Stimulated activated naive B cell treated with anti-CD40 and anti-IgM and Interleukin-4, amounts not matched to agents 10 μg/mL and 1 μg/mL and 100 μg/mL, for 72 hours (primary cell): ENCODE data around the gene UBC.

ENCODE experiments used
- ATAC-seq, 2 donors: fragments of 150-1000 bp; cut with Tn5 transposase; replicated peaks; 2 replicates each; pipeline ENCODE4 v1.10.0; 2021; ENCODE audit warnings: moderate library complexity in 1 of 2
- DNase-seq: peaks from one replicate; pipeline ENCODE4 v3.0.0; 2021
- H3K27ac Mint-ChIP-seq: one replicate; pipeline ENCODE4 v1.8.0; 2022; ENCODE audit warnings: mild to moderate bottlenecking, mixed read lengths
- H3K27me3 Mint-ChIP-seq, 2 donors: one replicate each; pipeline ENCODE4 v1.8.0; 2022; ENCODE audit warnings: mixed read lengths in 2 of 2
- H3K36me3 Mint-ChIP-seq, 2 donors: one replicate each; pipeline ENCODE4 v1.8.0; 2022; ENCODE audit warnings: mixed read lengths in 2 of 2, mild to moderate bottlenecking in 1 of 2
- H3K4me1 Mint-ChIP-seq, 2 donors: one replicate each; pipeline ENCODE4 v1.8.0; 2022; ENCODE audit warnings: mixed read lengths in 2 of 2, mild to moderate bottlenecking in 1 of 2
- H3K4me3 Mint-ChIP-seq, 2 donors: one replicate each; pipeline ENCODE4 v1.8.0; 2022; ENCODE audit warnings: mild to moderate bottlenecking in 2 of 2, mixed read lengths in 2 of 2, moderate library complexity in 1 of 2
- H3K9me3 Mint-ChIP-seq, 2 donors: one replicate each; pipeline ENCODE4 v1.8.0; 2022; ENCODE audit warnings: mixed read lengths in 2 of 2, mild to moderate bottlenecking in 1 of 2

The UBC gene

DNA sequence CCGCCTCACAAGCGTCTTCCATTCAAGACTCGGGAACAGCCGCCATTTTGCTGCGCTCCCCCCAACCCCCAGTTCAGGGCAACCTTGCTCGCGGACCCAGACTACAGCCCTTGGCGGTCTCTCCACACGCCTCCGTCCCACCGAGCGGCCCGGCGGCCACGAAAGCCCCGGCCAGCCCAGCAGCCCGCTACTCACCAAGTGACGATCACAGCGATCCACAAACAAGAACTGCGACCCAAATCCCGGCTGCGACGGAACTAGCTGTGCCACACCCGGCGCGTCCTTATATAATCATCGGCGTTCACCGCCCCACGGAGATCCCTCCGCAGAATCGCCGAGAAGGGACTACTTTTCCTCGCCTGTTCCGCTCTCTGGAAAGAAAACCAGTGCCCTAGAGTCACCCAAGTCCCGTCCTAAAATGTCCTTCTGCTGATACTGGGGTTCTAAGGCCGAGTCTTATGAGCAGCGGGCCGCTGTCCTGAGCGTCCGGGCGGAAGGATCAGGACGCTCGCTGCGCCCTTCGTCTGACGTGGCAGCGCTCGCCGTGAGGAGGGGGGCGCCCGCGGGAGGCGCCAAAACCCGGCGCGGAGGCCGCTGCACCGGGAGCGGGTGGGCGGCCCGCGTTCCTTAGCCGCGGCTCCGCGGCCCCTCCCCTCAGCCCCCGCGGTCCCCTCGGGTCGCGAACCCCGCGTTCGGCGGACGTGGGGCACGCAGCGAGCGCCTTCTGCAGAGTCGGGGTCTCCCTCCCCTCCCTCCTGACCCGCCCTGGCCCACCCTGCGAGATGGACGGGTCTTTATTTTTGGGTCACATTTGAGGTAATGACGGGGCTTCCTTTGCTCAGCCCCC, at the start of gene UBC:
Gene UBC, minus strand, starts transcription at position 259 of the 847 bp plus-strand sequence. CDS start 879 bp downstream, outside the sequence.
- DNase-seq, result peak; percentile 84
- H3K4me3 Mint-ChIP-seq, result peak within 1 kb of the TSS; percentile 89 to 93
- H3K27me3 Mint-ChIP-seq, result peaks cover 0 to 4% of the 10 kb centered on the region in 2 donors
- peaks cover 66 to 86% of the 10 kb centered on the region in 2 donors for H3K4me1 Mint-ChIP-seq
- H3K27ac Mint-ChIP-seq, result peak within 1 kb of the TSS; percentile 99
- H3K36me3 Mint-ChIP-seq, result peaks cover 39 to 48% of the 10 kb centered on the region in 2 donors
- peak; percentile 10 to 32 for ATAC-seq
- H3K9me3 Mint-ChIP-seq, result no peaks in the 10 kb centered on the region

DNA sequence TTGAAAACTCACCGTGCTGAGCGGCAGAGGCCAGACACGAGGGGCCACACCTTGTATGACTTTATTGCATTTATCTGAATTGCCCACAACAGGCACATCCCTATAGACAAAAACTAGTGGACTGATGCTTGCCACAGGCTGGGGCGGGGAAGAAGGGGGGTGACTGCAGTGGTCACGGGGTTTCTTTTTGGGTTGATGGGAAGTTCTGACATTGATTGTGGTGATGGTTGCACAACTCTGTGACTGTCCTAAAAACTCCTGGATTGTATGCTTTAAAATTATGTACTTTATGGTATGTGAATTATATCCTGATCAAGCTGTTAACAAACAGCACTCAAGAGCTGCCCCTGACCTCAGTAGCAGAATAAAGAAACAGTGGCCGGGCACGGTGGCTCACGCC, 48.8 kb upstream of the UBC start:
- ATAC-seq (no peak), DNase-seq (no peak)
- Mint-ChIP-seq H3K4me1 (peaks cover 4 to 8% of the 10 kb centered on the region in 2 donors), H3K27ac (peak overlapping the region; percentile 42), H3K9me3 (no peaks in the 10 kb centered on the region), H3K4me3 (no peak overlapping the region), H3K36me3 (peaks cover 64 to 72% of the 10 kb centered on the region in 2 donors), H3K27me3 (no peaks in the 10 kb centered on the region)

DNA sequence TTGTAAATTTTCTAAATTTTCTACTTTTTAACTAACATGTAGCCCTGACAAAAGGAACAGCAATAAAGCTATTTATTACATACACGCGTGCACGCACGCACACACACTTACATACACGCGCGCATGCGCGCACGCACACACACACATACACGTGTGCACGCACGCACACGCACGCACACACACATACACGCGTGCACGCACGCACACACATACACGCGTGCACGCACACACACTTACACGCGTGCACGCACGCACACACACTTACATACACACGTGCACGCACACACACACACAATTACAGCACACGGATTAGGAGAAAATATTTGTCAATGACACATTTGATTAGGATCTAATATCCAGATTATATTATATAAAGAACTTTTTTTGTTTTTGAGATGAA, 46.6 kb upstream of the UBC start:
- no peak for ATAC-seq
- H3K4me1 Mint-ChIP-seq, result peaks cover 4 to 8% of the 10 kb centered on the region in 2 donors
- H3K4me3 Mint-ChIP-seq, result no peak overlapping the region
- no peak for DNase-seq
- no peaks in the 10 kb centered on the region for H3K9me3 Mint-ChIP-seq
- H3K36me3 Mint-ChIP-seq, result peaks cover 67 to 76% of the 10 kb centered on the region in 2 donors
- no peak overlapping the region for H3K27ac Mint-ChIP-seq
- H3K27me3 Mint-ChIP-seq, result no peaks in the 10 kb centered on the region

DNA sequence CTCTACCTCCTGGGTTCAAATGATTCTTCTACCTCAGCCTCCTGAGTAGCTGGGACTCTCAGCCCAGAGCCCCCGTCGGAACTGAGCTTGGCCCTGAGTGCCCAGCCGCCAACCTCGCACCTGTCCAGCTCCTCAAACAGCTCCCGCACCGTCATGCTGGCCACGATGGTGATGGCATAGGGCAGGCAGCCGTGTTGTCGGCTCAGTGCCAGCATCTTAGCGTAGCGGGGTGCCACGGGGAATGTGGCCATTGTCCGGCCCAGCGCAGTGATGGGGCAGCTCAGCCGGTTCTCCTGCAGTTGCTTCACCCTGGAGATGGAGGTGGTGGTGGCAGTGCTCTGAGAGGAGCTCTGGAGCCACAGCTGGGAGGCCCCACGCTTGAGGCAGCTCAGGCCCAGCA, 42.1 kb upstream of the UBC start:
- H3K27ac Mint-ChIP-seq, result no peak overlapping the region
- no peak overlapping the region for H3K4me3 Mint-ChIP-seq
- H3K36me3 Mint-ChIP-seq, result peaks cover 61 to 63% of the 10 kb centered on the region in 2 donors

DNA sequence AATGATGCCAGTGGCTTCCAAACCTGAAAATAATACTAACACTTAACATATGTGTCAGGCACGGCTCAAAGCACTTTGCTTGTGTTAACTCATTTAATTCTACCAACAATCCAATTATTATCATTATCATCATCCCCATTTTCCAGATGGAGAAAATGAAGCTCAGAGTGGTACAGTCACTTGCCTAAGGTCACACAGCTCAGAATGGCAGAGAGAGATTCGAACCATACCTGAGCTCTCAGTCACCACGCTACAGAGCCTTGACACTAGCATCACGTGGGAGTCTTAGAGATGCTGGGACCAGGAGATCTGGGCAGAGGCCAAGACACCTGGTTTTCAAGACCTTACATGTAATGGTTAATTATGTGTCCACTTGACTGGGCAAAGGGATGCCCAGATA, 40.3 kb upstream of the UBC start:
- Mint-ChIP-seq H3K4me3 (no peak overlapping the region), H3K9me3 (no peaks in the 10 kb centered on the region), H3K4me1 (peaks cover 5 to 6% of the 10 kb centered on the region in 2 donors), H3K27ac (no peak overlapping the region), H3K36me3 (peaks cover 59 to 61% of the 10 kb centered on the region in 2 donors), H3K27me3 (no peaks in the 10 kb centered on the region)
- DNase-seq (no peak), ATAC-seq (no peak)

More for the DNA sequence above, 42.1 kb upstream of the UBC start:
- Mint-ChIP-seq H3K27me3 (no peaks in the 10 kb centered on the region), H3K9me3 (no peaks in the 10 kb centered on the region), H3K4me1 (peaks cover 8 to 9% of the 10 kb centered on the region in 2 donors)
- ATAC-seq, result no peak
- DNase-seq, result no peak

DNA sequence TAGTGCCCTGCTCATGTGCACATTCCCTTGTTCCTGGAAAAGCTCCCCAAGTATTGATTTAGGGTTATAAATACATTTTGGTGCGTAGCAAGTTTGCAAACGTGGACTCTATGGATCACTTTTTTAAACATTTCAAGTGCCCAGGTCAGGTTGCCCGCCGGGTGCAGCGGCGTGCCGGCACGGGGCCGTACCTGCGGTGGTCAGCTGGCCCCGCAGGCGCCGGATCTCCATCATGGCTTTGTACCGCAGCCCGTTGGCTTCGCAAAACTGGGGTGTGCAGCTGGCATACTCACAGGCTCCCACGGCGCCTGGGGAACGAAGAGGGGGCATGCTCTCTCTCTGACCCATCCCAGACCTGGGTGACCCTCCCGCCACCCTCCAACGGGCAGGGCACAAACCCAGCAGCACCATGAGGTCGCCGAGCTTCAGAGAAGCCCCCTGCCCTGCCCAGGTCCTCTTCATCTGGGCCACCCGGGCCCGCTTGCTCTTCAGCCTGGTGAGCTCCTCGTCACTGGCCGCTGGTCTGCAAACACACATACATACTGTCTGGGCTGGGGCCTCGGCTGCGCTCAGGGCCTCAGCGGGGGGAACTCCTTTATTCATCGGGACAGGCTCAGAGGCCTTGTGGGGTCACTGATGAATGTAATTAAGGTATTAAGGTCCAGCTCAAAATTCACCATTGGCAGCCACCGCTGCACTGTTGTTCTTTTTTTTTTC, 39.4 kb upstream of the UBC start:
- H3K9me3 Mint-ChIP-seq, result no peaks in the 10 kb centered on the region
- H3K4me3 Mint-ChIP-seq, result no peak overlapping the region
- no peaks in the 10 kb centered on the region for H3K27me3 Mint-ChIP-seq
- H3K27ac Mint-ChIP-seq, result no peak overlapping the region
- no peak for DNase-seq
- H3K36me3 Mint-ChIP-seq, result peaks cover 59 to 61% of the 10 kb centered on the region in 2 donors
- no peak for ATAC-seq
- peaks cover 6 to 7% of the 10 kb centered on the region in 2 donors for H3K4me1 Mint-ChIP-seq

DNA sequence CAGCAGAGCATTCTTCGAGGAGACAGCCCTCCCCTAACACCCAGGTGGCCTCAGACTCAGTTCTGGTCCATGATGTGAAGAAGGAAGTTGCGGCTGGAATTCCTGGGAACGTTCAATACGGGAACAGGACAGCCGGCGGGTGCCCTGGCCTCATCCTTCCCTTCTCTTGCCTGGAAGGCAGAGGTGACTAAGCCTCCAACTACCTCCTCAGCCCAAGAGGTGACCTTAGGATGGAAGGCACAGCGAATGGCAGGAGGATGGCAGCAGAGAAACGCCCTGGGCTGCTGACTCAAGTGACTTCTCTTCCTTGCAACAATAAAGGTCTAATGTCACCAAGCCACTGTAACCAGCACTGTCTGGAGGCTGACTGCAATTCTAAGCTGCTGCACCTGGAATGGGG, 38.4 kb upstream of the UBC start:
- peaks cover 56 to 58% of the 10 kb centered on the region in 2 donors for H3K36me3 Mint-ChIP-seq

DNA sequence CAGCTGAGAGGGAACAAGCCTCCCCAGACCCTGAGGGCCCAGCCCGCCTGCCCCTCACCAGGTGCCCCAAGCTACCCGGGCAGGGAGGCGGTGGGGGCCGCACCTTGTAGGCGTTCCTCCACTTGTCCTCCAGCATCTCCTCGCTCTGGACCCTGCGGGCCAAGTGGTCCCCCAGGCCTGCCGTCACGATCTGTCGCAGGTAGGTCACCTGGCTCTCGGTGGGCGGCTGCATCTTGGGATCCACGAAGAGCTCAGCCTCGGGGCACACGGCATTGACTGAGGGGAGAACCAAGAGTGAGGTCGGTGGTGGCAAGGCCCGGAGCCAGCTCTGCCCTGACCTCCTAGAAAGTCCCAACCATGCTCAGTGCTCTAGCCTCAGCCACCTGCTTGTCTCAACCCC, 37.8 kb upstream of the UBC start:
- Mint-ChIP-seq H3K27me3 (no peaks in the 10 kb centered on the region), H3K4me3 (no peak overlapping the region), H3K4me1 (peaks cover 6 to 8% of the 10 kb centered on the region in 2 donors), H3K9me3 (no peaks in the 10 kb centered on the region), H3K27ac (no peak overlapping the region), H3K36me3 (peaks cover 58% of the 10 kb centered on the region in 2 donors)
- DNase-seq (no peak), ATAC-seq (no peak)

More for the DNA sequence above, 38.4 kb upstream of the UBC start:
- ATAC-seq (no peak), DNase-seq (no peak)
- Mint-ChIP-seq H3K9me3 (no peaks in the 10 kb centered on the region), H3K4me3 (no peak overlapping the region), H3K4me1 (peaks cover 6 to 8% of the 10 kb centered on the region in 2 donors), H3K27ac (no peak overlapping the region), H3K27me3 (no peaks in the 10 kb centered on the region)

DNA sequence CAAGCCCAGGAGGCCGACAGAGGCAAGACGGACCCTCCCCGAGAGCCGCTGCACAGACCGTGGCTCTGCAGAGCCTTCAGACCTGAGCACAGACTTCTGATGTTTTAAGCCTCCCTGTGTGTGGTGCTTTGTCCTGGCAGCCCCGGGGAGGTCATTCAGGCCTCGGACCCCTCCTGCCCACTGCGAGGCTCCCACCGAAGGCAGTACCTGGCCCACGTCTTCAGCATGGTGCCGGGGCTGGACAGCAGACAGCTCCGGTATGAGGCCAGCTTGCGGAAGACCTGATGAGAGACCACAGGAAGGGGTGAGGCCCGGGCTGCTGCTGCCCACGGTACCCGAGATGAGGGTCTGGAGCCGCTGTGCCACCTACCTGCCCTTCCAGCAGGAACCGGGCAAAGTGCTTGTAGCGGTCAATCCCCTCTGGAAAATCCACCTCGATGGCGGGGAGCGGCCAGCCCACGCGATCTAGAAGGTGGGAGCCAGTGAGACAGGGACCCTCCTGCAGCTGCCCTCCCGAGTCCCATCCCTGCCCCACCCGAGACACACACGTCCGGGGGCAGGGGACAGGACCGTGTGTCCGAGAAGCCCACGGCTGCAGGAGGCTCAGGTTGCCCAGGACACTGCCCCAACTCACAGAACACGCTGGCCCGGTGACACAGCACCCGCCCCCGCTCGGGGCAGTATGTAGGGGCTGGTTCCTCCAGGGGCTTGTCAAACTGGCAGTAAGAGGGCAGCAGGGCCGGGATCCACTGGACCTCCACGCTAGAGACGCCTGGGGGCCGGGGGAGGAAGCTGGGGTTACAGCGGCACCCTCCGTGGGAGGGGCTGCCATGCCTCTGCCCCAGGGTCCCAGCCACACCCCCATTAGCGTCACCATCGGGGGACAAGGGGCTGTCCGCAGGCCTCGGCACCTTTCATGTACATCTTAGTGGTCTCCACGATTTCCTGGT, 35.6 kb upstream of the UBC start:
- Mint-ChIP-seq H3K4me1 (peaks cover 6% of the 10 kb centered on the region in 2 donors), H3K9me3 (no peaks in the 10 kb centered on the region), H3K27me3 (no peaks in the 10 kb centered on the region), H3K36me3 (peaks cover 57 to 58% of the 10 kb centered on the region in 2 donors), H3K27ac (no peak overlapping the region), H3K4me3 (no peak overlapping the region)
- DNase-seq, result no peak
- no peak for ATAC-seq

DNA sequence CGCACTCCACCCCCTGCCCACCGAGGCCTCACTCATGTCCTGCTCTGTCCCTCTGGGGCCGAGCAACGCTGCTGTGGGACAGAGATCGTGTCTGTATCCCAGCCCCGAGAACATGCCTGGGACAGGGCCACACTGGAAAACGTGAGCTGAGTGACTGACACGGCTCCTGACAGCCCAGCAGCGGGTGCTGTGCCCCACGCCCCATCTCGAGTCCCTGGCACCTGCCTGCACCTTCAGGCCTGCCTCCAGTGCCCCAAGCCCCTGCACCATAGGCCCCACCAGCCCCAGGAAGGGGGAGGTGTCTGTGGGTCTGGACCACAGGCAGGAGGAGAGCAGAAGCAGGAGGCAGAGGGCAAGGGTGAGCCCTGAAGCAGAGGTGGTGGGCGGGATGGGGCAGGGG, 34.6 kb upstream of the UBC start:
- Mint-ChIP-seq H3K4me1 (peaks cover 6% of the 10 kb centered on the region in 2 donors), H3K36me3 (peaks cover 54% of the 10 kb centered on the region in 2 donors), H3K4me3 (no peak overlapping the region), H3K27ac (peak overlapping the region; percentile 75), H3K9me3 (no peaks in the 10 kb centered on the region), H3K27me3 (no peaks in the 10 kb centered on the region)
- DNase-seq (no peak), ATAC-seq (no peak)

DNA sequence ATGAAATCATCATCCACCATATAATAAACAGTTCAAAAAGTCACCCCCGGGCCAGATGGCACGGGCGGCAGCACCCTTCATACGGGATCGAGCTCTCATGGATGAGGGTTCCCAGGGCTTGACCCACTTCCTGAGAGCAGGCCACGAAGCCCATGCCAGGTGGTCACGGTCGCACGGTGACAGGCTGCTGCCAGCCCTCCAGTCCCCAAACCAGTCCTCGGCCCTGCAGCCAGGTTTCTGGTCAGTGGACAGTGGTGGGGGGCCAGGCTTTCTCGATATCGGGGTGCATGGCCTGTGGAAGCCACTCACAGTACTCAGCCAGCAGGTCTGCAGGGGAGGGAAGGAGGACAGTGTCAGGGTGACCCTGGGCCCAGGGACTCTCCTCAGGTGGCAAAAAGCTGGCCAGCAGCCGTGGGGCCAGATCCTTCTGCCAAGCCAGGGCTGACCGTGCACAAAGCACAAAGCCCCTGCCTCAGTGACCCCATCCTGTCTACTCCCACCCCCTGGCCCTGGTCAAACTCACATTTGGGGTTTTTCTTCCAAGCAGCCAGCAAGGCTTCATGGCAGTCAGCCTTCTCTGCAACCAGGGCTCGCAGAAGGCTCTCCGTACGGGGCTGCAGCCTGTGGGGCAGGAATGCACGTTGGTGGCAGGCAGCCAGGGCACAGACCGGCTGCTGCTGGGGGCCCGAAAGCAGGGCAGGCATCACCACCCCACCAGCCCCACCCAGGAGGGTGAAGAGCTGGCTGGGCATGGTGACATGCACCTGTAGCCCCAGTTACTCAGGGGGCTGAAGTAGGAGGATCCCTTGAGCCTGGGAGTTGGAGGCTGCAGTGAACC, 33.3 kb upstream of the UBC start:
- no peak for DNase-seq
- no peak for ATAC-seq
- H3K36me3 Mint-ChIP-seq, result peaks cover 48 to 50% of the 10 kb centered on the region in 2 donors
- H3K4me1 Mint-ChIP-seq, result peaks cover 0 to 3% of the 10 kb centered on the region in 2 donors
- no peaks in the 10 kb centered on the region for H3K27me3 Mint-ChIP-seq
- no peak overlapping the region for H3K4me3 Mint-ChIP-seq
- H3K9me3 Mint-ChIP-seq, result no peaks in the 10 kb centered on the region
- no peak overlapping the region for H3K27ac Mint-ChIP-seq

DNA sequence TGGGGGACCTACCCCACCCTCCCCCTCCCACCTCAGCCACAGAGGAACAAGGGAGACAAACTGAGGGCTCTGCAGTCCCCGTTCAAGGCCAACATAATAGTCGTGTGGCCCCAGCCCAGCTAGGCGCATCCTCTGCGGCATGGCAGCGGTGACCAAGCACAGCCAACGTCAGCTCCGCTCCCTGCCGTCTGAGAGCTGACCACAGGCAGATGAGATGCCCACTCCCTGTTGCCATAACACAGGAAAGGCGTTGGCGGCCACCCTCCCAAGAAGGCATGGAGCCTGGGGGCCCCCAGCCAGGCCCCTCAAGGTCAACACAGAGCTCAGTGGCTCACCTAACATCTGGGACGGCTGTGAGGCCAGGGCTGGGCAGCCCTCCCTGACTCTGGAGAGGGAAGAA, 32.6 kb upstream of the UBC start:
- peaks cover 53 to 54% of the 10 kb centered on the region in 2 donors for H3K36me3 Mint-ChIP-seq
- ATAC-seq (no peak), DNase-seq (no peak)
- H3K9me3 Mint-ChIP-seq, result no peaks in the 10 kb centered on the region
- no peak overlapping the region for H3K4me3 Mint-ChIP-seq
- H3K27me3 Mint-ChIP-seq, result no peaks in the 10 kb centered on the region
- H3K4me1 Mint-ChIP-seq, result peaks cover 0 to 3% of the 10 kb centered on the region in 2 donors
- H3K27ac Mint-ChIP-seq, result no peak overlapping the region

DNA sequence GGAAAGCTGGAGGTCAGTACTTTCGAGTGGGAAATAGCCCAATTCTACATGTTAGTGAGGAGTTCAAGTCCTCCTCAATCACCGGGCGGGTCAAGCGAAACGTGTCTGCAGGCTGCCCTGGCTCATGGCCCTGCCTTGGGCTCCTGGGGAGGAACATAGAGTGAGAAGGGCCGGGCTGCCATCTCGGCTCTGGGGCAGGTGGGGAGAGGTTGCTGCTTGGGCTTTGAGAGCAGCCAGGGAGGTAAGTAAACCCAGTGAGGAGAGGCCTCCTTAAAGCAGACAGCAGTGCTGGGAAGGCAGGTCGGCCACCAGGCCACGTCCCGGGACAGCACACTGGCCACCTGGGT, 32.0 kb upstream of the UBC start:
- Mint-ChIP-seq H3K4me1 (peaks cover 0 to 3% of the 10 kb centered on the region in 2 donors), H3K36me3 (peaks cover 49 to 53% of the 10 kb centered on the region in 2 donors), H3K9me3 (no peaks in the 10 kb centered on the region), H3K27ac (no peak overlapping the region), H3K4me3 (no peak overlapping the region), H3K27me3 (no peaks in the 10 kb centered on the region)
- ATAC-seq (no peak), DNase-seq (no peak)
